ENCODE measurements around the gene ACY1. TPM values are rescaled to one million over a fixed set of nuclear protein-coding genes. Genes with fewer than 3 reads are reported as not detected.
A peak's percentile ranks its signal among the peaks of the same experiment; 100 is the strongest.
"Not testable (repeated sequence)": the region's sequence is repeated elsewhere in the genome, so short reads cannot be mapped to it uniquely, and the experiment has no call there.

Gene ACY1
- total RNA-seq, 2 donors from 2014 or later = 31.1 to 40.2 TPM

DNA sequence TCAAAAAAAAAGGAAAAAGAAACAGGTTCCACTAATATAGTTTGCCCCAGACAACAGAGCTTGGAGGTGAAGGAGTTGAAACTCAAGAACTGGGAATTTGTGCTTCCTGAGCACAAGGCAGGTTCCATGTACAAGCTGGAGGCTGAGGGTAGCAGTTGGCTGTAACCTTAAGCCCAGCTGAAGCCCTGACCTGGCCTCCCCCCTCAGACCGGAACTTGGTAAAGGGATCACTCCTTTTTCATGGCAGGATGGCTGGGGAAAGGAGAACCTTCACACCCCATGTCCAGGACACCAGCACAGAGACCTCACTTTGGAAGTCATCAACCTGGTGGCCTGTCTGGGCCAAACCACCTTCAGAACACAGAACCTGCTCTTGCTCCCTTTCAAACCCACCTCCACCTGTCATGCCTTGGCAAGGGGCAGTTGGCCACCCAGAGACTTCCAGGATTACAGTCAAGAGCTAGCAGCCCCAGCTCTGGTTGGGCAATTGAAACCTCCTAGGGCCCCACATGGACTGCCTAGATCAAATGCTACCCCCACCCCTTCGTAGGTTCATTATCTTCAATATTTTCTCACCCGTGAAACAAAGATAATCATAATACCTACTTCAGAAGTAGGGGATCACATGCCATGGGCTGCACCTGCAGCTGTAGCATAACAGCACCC lies 8.8 kb downstream of the ACY1 start:
- TF ChIP-seq POLR2A (IDR thresholded peaks at IDR 0.05) = no peak
- TF ChIP-seq, protein P1, sequence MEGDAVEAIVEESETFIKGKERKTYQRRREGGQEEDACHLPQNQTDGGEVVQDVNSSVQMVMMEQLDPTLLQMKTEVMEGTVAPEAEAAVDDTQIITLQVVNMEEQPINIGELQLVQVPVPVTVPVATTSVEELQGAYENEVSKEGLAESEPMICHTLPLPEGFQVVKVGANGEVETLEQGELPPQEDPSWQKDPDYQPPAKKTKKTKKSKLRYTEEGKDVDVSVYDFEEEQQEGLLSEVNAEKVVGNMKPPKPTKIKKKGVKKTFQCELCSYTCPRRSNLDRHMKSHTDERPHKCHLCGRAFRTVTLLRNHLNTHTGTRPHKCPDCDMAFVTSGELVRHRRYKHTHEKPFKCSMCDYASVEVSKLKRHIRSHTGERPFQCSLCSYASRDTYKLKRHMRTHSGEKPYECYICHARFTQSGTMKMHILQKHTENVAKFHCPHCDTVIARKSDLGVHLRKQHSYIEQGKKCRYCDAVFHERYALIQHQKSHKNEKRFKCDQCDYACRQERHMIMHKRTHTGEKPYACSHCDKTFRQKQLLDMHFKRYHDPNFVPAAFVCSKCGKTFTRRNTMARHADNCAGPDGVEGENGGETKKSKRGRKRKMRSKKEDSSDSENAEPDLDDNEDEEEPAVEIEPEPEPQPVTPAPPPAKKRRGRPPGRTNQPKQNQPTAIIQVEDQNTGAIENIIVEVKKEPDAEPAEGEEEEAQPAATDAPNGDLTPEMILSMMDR (IDR thresholded peaks at IDR 0.05) = no peak
- Histone ChIP-seq H3K27me3 (no peaks in the 10 kb centered on the region), H3K4me1 (peaks cover 31% of the 10 kb centered on the region), H3K36me3 (replicated peaks in 1 of 2; ENCODE audit: insufficient read depth in 1 of 2, low read depth in 2 of 2) (peaks cover 0 to 14% of the 10 kb centered on the region in 2 donors), H3K9me3 (no peaks in the 10 kb centered on the region), H3K27ac (no peak overlapping the region), H3K4me3 (no peak overlapping the region)
- 44 to 71% methylated on average over 2 to 3 of the region's 3 CpGs for WGBS, 2 donors
- DNase-seq (no peak), ATAC-seq (no peak)
- intact Hi-C loops (cut with DNase I) = loop anchor here (10.0 kb wide), 1 partner anchor 47 kb away; the partner anchor contains the start of genes PARP3 and RRP9

DNA sequence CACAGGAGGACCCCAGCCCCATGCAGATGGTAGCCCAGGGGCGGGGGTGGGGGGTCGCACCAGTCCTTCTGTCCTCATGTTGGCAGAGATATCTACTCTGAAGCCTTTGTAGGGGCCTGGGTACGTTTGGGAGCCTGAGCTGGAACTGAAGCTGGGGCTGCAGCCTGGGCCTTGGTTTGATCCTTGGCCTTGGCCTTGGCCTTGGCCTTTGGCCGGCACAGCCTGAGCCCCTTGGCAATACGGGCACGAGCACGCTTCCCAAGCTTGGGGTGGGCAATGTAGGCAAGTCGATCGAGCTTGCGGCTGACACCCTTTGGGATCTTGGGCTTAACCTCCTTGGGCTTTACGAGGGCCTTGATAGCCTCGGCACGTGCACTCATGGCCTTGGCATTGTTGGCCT lies 10.3 kb downstream of the ACY1 start:
- H3K4me3 ChIP-seq, H3K27ac ChIP-seq, H3K27me3 ChIP-seq, DNase-seq, ATAC-seq, H3K9me3 ChIP-seq: not testable (repeated sequence)
- H3K4me1 ChIP-seq = peaks cover 35% of the 10 kb centered on the region
- H3K36me3 ChIP-seq (replicated peaks in 1 of 2; ENCODE audit: insufficient read depth in 1 of 2, low read depth in 2 of 2) = peaks cover 0 to 14% of the 10 kb centered on the region in 2 donors
- 70% methylated on average over 10 of the region's 13 CpGs; no CpG with 5 or more reads in 1 of the 2 donors for WGBS, 2 donors
- intact Hi-C loops (cut with DNase I) = loop anchor here (10.0 kb wide), 1 partner anchor 49 kb away; the partner anchor contains the start of genes PARP3 and RRP9

DNA sequence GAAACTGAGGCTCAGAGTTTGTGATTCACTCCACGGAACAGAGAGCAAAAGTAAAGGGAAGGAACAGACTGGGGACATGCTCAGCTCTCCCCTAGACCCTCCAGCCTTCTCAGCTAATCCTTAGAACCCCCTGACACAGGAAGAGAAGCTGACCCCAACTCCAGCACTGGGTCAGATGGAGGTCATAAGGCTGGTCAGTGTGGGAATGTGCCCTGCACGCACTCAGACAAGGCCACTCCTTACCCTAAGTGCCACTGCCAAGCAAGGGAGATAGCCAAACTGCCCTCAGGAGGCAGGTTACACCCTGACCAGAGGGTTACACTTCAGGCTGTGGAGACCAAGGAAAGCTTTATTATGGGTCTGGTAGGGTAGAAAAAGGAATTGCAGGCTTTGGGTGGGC lies 11.2 kb downstream of the ACY1 start:
- intact Hi-C loops (cut with DNase I) = loop anchor here (10.0 kb wide), 1 partner anchor 50 kb away; the partner anchor contains the start of genes PARP3 and RRP9
- ATAC-seq (no peak), DNase-seq (no peak)
- peaks cover 0 to 14% of the 10 kb centered on the region in 2 donors for H3K36me3 ChIP-seq (replicated peaks in 1 of 2; ENCODE audit: insufficient read depth in 1 of 2, low read depth in 2 of 2)
- H3K4me3 ChIP-seq = peak overlapping the region in 1 of 2 donors; percentile 98
- H3K4me1 ChIP-seq = peaks cover 35% of the 10 kb centered on the region
- H3K27me3 ChIP-seq = no peaks in the 10 kb centered on the region
- TF ChIP-seq, protein P1 (IDR thresholded peaks at IDR 0.05) = no peak
- TF ChIP-seq POLR2A (IDR thresholded peaks at IDR 0.05) = no peak
- no peaks in the 10 kb centered on the region for H3K9me3 ChIP-seq
- peak overlapping the region in 3 of 4 donors; percentile 84 to 93 (median 92) for H3K27ac ChIP-seq
- 57 to 62% methylated on average over 2 of the region's 2 CpGs for WGBS, 2 donors

DNA sequence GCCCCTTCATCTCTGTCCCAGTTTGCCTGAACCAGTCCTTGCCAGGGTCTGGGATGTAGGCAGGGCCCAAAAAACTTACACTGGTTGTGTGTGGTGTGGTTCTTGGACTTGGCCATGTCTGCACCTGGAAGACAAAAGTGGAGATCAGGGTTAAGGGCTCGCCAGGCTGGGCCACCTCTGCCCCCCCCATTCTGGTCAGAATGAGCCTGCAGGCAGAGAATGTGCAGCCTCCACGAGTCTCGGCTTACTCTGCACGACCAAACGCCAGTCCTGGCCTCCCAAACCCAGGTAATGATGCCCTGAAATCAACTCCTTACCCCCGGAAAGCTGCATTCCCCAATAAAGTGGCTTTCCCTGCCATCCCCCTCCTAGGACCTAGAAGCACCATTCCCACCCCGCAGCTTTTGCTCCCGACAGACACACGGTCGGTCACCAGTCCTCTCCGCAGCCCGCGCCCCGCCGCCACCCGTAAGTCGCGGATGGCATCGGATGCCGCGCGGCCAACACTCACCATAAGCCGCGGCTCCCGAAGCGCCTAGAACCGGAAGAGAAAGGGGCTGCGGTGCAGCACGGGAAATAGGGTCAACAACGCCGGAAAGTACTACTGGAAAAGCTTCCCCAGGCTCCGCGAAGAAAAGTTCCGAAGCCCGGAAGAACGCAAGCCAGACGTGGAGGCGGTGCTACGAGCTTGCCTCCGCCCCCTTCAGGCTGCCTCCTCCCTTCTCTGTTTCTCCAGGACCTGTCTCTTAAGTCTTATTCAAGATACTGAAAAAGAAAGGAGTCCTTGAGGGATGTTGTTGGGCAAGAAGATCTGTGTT lies 12.2 kb downstream of the ACY1 start, which contains the start of gene RPL29:
RPL29 (minus strand) TSS at position 550 of the 818 bp plus-strand sequence; CDS start at position 116, 434 bp downstream.
- Histone ChIP-seq H3K4me1 (peaks cover 35% of the 10 kb centered on the region), H3K4me3 (peak within 1 kb of the TSS; percentile 44 to 98), H3K27me3 (no peaks in the 10 kb centered on the region), H3K9me3 (no peaks in the 10 kb centered on the region), H3K36me3 (replicated peaks in 1 of 2; ENCODE audit: insufficient read depth in 1 of 2, low read depth in 2 of 2) (peaks cover 0 to 14% of the 10 kb centered on the region in 2 donors), H3K27ac (peak within 1 kb of the TSS; percentile 81 to 93 (median 88))
- DNase-seq = peak; percentile 93 to 95 (median 94)
- peak; percentile 11 to 79 (median 75) for TF ChIP-seq POLR2A (IDR thresholded peaks at IDR 0.05)
- TF ChIP-seq, protein P1 (IDR thresholded peaks at IDR 0.05) = peak in 5 of 7 experiments; percentile 16 to 53 (median 40)
- intact Hi-C loops (cut with DNase I) = loop anchor here (10.0 kb wide), 1 partner anchor 51 kb away; the partner anchor contains the start of genes PARP3 and RRP9
- ATAC-seq = peak; percentile 98
- WGBS, 2 donors = 0% methylated on average over 35 to 40 of the region's 40 CpGs

DNA sequence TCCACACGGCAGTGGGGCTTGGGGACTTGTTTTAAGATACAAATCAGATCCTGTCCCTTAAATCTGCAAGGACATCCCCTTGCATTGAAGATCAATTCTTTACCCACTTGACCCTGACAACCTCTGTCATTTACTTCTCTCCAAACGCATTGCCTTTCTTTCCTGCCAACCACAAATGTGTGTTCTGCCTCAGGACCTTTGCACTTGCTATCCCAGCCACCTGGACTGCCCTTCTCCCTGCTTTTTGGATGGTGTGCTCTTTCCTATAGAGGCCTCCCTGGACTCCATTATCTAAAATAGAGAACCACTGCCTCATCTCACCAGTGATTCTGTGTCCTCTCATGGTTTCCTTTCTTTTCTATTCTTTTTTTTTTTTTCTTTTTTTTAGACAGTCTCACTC lies 13.8 kb downstream of the ACY1 start:
- Histone ChIP-seq H3K4me3 (no peak overlapping the region), H3K9me3 (no peaks in the 10 kb centered on the region), H3K36me3 (replicated peaks in 1 of 2; ENCODE audit: insufficient read depth in 1 of 2, low read depth in 2 of 2) (peaks cover 0 to 11% of the 10 kb centered on the region in 2 donors), H3K4me1 (peaks cover 40% of the 10 kb centered on the region), H3K27me3 (no peaks in the 10 kb centered on the region), H3K27ac (no peak overlapping the region)
- TF ChIP-seq POLR2A (IDR thresholded peaks at IDR 0.05) = no peak
- TF ChIP-seq, protein P1 (IDR thresholded peaks at IDR 0.05) = no peak
- no peak for ATAC-seq
- 47 to 51% methylated on average over 2 of the region's 2 CpGs for WGBS, 2 donors
- intact Hi-C loops (cut with DNase I) = loop anchor here (10.0 kb wide), 1 partner anchor 52 kb away; the partner anchor contains the start of genes PARP3 and RRP9
- DNase-seq = no peak

Measured in body of pancreas (tissue), 4 donors.